Neural progenitor cell (in vitro differentiated cells): Measurements from ENCODE around the gene ESPL1. TPM values are rescaled to one million over a fixed set of nuclear protein-coding genes. Genes with fewer than 3 reads are reported as not detected.

Source experiments
- DNase-seq: peaks from one replicate; pipeline ENCODE4 v3.0.0-alpha.2; 2016; ENCODE audit warnings: low spot score
- H2AFZ ChIP-seq: fragments of 200-600 bp; sonication (generic); replicated peaks from 2 replicates; pipeline ENCODE4 v1.6.1; 2016; ENCODE audit warnings: antibody characterized with exemption
- H3F3A ChIP-seq: fragments of 200-600 bp; sonication (generic); 2 replicates; pipeline ENCODE4 v1.6.1; 2016; ENCODE audit warnings: antibody characterized with exemption, low read depth
- H3K27ac ChIP-seq: fragments of 200-600 bp; sonication (generic); 2 replicates; pipeline ENCODE4 v1.5.1; 2016; ENCODE audit warnings: mild to moderate bottlenecking
- H3K27me3 ChIP-seq: fragments of 200-600 bp; sonication (generic); 2 replicates; pipeline ENCODE4 v1.6.1; 2016; ENCODE audit warnings: mild to moderate bottlenecking, moderate library complexity
- H3K36me3 ChIP-seq: fragments of 200-600 bp; sonication (generic); 2 replicates; pipeline ENCODE4 v1.5.1; 2016
- H3K4me1 ChIP-seq: fragments of 200-600 bp; sonication (generic); 2 replicates; pipeline ENCODE4 v1.6.1; 2016; ENCODE audit warnings: mixed run types
- H3K4me2 ChIP-seq: fragments of 200-600 bp; sonication (generic); 2 replicates; pipeline ENCODE4 v1.6.1; 2016
- H3K4me3 ChIP-seq: fragments of 200-600 bp; sonication (generic); 2 replicates; pipeline ENCODE4 v1.5.1; 2016
- H3K79me2 ChIP-seq: fragments of 200-600 bp; sonication (generic); 2 replicates; pipeline ENCODE4 v1.6.1; 2016; ENCODE audit warnings: low read depth
- H3K9ac ChIP-seq: fragments of 200-600 bp; sonication (generic); 2 replicates; pipeline ENCODE4 v1.6.1; 2016
- H3K9me3 ChIP-seq: fragments of 200-600 bp; sonication (generic); 2 replicates; pipeline ENCODE4 v1.5.1; 2016; ENCODE audit warnings: low read depth
- H4K20me1 ChIP-seq: fragments of 200-600 bp; sonication (generic); 2 replicates; pipeline ENCODE4 v1.6.1; 2016; ENCODE audit warnings: low read depth
- H3K27ac Mint-ChIP-seq: 3 replicates; pipeline ENCODE4 v1.8.0; 2021; ENCODE audit warnings: mixed read lengths
- H3K27me3 Mint-ChIP-seq: 2 replicates; pipeline ENCODE4 v1.8.0; 2022; ENCODE audit warnings: low read depth, mild to moderate bottlenecking, inconsistent platforms, moderate library complexity, mixed read lengths; ENCODE audit not compliant: insufficient read depth
- H3K36me3 Mint-ChIP-seq: 3 replicates; pipeline ENCODE4 v1.8.0; 2021; ENCODE audit warnings: mixed read lengths
- H3K4me1 Mint-ChIP-seq: 3 replicates; pipeline ENCODE4 v1.8.0; 2021; ENCODE audit warnings: mixed read lengths
- H3K4me3 Mint-ChIP-seq: 3 replicates; pipeline ENCODE4 v1.8.0; 2021; ENCODE audit warnings: mild to moderate bottlenecking, moderate library complexity, mixed read lengths
- H3K9me3 Mint-ChIP-seq: 3 replicates; pipeline ENCODE4 v1.8.0; 2020; ENCODE audit warnings: mixed read lengths
- CTCF ChIP-seq: fragments of 200-600 bp; sonication (generic); IDR thresholded peaks from 2 replicates; pipeline ENCODE4 v1.5.1; 2017; ENCODE audit warnings: antibody characterized with exemption, mild to moderate bottlenecking
- EZH2 ChIP-seq: fragments of 200-600 bp; sonication (generic); IDR thresholded peaks from 2 replicates; pipeline ENCODE4 v1.6.1; 2017; ENCODE audit warnings: antibody characterized with exemption, mild to moderate bottlenecking, moderate library complexity
- EZH2phosphoT487 ChIP-seq: fragments of 200-600 bp; sonication (generic); IDR thresholded peaks from 2 replicates; pipeline ENCODE4 v1.6.1; 2017; ENCODE audit warnings: antibody characterized with exemption
- total RNA-seq: library from RNA; depleted of rRNA; stranded (reverse); fragments of >200 nt; gene quantifications from 2 replicates; pipeline ENCODE4 v1.2.3, GENCODE V29; 2015; ENCODE audit warnings: low replicate concordance

ESPL1 gene
- total RNA-seq, 1 donor from 2014 or later, result 34.3 TPM

GRCh38 chr12:53224061-53224896, 43.8 kb upstream of the ESPL1 start:
- H3K27ac Mint-ChIP-seq, result peak overlapping the region; percentile 77
- Histone ChIP-seq H3K9ac (no peak overlapping the region), H3K27ac (no peak overlapping the region)

GRCh38 chr12:53224897-53225634, 43.0 kb upstream of the ESPL1 start:
- no peak for DNase-seq
- Histone ChIP-seq H4K20me1 (no peaks in the 10 kb centered on the region), H3K27me3 (no peaks in the 10 kb centered on the region), H3K4me1 (peaks cover 46% of the 10 kb centered on the region), H3K4me3 (no peak overlapping the region), H3K4me2 (peak overlapping the region; percentile 77), H3K9ac (no peak overlapping the region), H2AFZ (no peak overlapping the region), H3K79me2 (peaks cover under 1% of the 10 kb centered on the region), H3K36me3 (no peaks in the 10 kb centered on the region), H3K27ac (no peak overlapping the region), H3F3A (peaks cover 55% of the 10 kb centered on the region), H3K9me3 (no peaks in the 10 kb centered on the region)
- Mint-ChIP-seq H3K27me3 (peaks cover 20% of the 10 kb centered on the region), H3K27ac (peak overlapping the region; percentile 67), H3K36me3 (peaks cover 2% of the 10 kb centered on the region), H3K4me3 (peak overlapping the region; percentile 59), H3K9me3 (no peaks in the 10 kb centered on the region), H3K4me1 (peaks cover 45% of the 10 kb centered on the region)
- TF ChIP-seq EZH2 (no peak), CTCF (no peak), EZH2phosphoT487 (no peak)

More at GRCh38 chr12:53224061-53224896, 43.8 kb upstream of the ESPL1 start:
- Mint-ChIP-seq H3K36me3 (peaks cover 2% of the 10 kb centered on the region), H3K27me3 (peaks cover 19% of the 10 kb centered on the region), H3K4me3 (peak overlapping the region; percentile 59), H3K9me3 (no peaks in the 10 kb centered on the region), H3K4me1 (peaks cover 47% of the 10 kb centered on the region)
- Histone ChIP-seq H3K4me2 (peak overlapping the region; percentile 77), H3K4me1 (peaks cover 45% of the 10 kb centered on the region), H3F3A (peaks cover 63% of the 10 kb centered on the region), H3K4me3 (no peak overlapping the region), H4K20me1 (no peaks in the 10 kb centered on the region), H2AFZ (no peak overlapping the region), H3K79me2 (peaks cover 8% of the 10 kb centered on the region), H3K9me3 (no peaks in the 10 kb centered on the region), H3K27me3 (peaks cover 7% of the 10 kb centered on the region), H3K36me3 (no peaks in the 10 kb centered on the region)
- no peak for TF ChIP-seq EZH2
- peak; percentile 50 for TF ChIP-seq CTCF
- no peak for TF ChIP-seq EZH2phosphoT487
- peak; percentile 70 for DNase-seq

GRCh38 chr12:53225635-53226424, 42.3 kb upstream of the ESPL1 start:
- Mint-ChIP-seq H3K4me3 (peak overlapping the region; percentile 19), H3K27ac (peak overlapping the region; percentile 28)

More at GRCh38 chr12:53225635-53226424, 42.3 kb upstream of the ESPL1 start:
- Mint-ChIP-seq H3K36me3 (peaks cover 2% of the 10 kb centered on the region), H3K9me3 (no peaks in the 10 kb centered on the region), H3K27me3 (peaks cover 19% of the 10 kb centered on the region), H3K4me1 (peaks cover 46% of the 10 kb centered on the region)
- Histone ChIP-seq H3K4me1 (peaks cover 51% of the 10 kb centered on the region), H3F3A (peaks cover 48% of the 10 kb centered on the region), H3K79me2 (no peaks in the 10 kb centered on the region), H2AFZ (no peak overlapping the region), H3K9me3 (no peaks in the 10 kb centered on the region), H4K20me1 (no peaks in the 10 kb centered on the region), H3K27me3 (no peaks in the 10 kb centered on the region), H3K36me3 (no peaks in the 10 kb centered on the region), H3K4me3 (no peak overlapping the region), H3K9ac (no peak overlapping the region), H3K27ac (no peak overlapping the region), H3K4me2 (peak overlapping the region; percentile 50)
- DNase-seq, result peak; percentile 46
- no peak for TF ChIP-seq EZH2phosphoT487
- no peak for TF ChIP-seq CTCF
- no peak for TF ChIP-seq EZH2
